GM21529 (cell line): ENCODE results near the gene CACHD1.
"Not testable (repeated sequence)": the region's sequence is repeated elsewhere in the genome, so short reads cannot be mapped to it uniquely, and the experiment has no call there.

Experiments used
- ATAC-seq: cut with Tn5 transposase; IDR thresholded peaks from one replicate; pipeline ENCODE4 v1.9.1; 2021; ENCODE audit not compliant: unreplicated experiment

CACHD1 gene

DNA sequence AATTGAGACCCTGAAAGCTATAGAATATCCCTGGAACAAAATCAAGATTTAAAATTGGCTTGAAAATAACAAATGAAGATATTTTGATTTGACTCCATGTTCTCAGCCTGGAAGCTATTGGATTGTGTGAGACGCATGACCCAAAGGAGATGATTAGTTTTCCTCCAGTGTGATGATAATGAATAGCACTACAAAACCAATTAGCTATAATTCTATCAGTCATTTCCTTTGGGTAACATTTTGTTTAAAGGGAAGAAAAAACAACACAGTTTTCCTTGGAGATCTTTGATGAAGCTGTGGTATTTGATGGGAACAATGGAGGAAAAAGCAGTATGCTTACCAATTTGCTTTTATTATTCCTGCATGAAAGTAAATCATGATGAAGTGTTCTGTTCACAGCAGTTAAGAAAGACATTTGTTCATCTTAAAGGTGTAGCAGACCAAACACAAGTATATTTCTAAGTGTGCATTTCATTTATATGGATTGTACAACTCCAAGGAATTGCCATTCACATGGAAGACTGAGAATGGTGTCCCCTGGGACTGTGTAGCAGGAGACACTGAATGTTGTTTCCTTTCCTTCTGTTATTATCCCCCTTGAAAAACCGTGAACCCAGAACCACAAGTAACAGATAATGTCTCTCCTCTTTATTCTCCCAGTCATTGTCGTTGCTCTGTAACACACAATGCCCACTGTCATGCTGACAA lies 111.4 kb downstream of the CACHD1 start:
- no peak for ATAC-seq

DNA sequence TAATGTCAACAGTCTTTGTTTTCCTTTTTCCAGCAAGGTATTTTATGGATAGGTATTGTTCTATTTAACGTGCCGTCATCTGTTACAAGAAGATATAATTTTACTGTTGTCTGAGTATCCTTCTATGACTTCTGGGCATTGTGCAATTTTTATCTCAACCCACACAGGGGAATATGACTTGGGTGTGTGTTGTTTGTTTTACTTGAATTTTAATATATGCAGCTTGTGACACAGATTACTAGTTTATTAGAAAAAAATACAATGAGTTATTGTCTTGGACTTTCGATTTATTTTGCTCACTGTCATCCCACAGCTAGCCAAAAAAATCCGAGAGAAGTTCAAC lies 111.9 kb downstream of the CACHD1 start:
- no peak for ATAC-seq

DNA sequence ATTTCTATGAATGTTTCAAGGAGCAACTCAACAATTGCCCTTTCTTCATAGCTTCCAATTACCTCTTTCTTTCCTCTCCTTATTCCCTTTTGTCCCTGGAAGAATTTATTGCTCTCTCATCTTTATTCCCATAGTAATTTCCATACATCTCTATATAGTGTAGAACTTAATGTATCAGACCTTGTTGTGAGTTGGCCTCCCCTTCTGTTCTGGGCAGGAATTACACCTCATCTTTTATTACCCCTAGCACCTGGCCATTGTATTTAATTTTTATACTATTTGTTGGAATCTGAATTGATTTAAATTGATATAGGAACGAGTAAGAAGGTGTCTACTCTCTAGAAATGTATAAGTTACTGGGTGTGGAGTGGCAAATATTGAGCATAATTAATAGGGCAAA lies 114.5 kb downstream of the CACHD1 start:
- ATAC-seq: no peak

DNA sequence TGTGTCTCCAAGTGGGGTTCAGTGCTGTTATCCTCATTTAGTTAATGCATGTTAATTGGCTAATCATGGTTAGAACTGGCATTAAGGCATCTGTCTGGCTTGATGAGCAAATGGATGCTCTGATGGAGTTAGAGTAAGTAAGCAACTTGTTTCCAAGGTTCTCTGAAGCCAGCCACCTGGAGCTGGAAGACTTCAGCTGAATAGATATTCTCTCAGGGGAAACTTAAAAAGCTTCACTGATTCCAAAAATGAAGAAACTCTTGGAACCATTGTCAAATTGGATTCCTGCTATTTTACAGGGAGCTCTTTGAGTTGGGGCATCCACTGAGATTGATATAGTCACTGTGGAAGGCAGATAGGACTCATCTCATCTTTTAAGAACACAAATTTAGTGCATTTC lies 118.9 kb downstream of the CACHD1 start:
- no peak for ATAC-seq

DNA sequence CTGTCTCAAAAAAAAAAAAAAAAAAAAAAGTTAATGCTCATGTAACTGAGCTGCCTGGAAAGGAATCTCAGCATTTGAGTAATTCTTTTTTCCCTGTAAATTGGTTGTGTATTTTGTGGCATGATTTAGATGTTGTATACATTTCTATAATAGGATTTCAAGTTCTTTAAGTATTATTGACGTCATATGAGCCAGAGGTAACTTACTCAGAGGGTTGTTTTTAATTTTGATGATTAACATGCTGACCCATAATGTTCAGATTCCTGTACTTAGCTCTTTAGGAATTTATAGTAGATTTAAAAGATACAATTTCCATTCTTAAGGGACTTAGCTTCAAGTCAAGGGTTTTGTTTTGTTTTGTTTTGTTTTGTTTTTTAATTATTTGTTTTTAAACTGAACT lies 120.4 kb downstream of the CACHD1 start:
- ATAC-seq: no peak

DNA sequence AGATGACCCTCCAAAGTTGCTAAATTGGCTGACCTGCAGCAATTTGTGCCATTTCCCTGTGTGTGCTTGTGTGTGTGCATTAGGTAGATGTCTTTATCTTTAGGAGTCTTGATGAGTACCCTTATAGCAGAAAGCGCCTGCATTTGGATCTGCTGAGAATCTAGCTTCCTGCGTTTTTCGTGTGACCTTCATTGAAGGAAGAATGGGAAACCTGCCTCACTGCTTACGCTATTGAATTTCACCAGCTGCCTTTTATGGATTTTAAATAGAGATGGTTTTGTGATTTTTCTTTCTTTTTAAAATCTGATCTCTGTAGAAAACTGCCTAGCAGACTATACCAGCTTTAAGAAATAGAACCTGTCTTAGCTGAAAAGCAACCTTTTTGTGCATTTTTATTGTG lies 124.5 kb downstream of the CACHD1 start:
- ATAC-seq: no peak

DNA sequence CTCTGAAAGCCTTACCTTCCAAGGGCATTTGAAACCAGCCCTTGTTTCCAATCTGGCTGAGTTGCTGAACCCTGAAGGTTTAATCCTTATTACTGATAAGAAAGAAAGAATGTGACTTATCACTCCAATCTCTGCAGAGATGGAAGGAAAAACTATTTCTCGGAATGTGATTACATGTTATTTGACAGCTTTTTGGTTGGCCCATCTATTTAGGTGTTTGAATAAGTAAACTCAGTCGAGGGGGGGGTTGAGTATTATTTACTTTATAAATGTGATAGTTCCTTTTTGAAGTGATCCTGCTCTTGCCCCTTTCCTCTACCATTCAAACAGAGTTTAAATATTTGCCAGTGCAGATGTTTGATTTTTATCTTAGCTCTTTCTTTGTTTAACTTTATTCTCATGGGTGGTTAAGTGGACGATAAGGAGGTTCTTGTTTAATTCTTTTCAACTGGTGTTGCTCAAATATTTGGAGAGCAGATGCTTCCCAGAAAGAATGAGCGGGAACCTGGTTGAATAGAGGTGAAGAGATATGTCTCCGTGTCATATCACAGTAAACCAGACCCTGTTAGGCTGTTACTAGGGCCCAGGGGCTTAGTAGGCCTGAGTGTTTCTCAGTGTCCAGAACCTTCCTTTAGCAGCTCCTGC lies 126.1 kb downstream of the CACHD1 start:
- no peak for ATAC-seq

DNA sequence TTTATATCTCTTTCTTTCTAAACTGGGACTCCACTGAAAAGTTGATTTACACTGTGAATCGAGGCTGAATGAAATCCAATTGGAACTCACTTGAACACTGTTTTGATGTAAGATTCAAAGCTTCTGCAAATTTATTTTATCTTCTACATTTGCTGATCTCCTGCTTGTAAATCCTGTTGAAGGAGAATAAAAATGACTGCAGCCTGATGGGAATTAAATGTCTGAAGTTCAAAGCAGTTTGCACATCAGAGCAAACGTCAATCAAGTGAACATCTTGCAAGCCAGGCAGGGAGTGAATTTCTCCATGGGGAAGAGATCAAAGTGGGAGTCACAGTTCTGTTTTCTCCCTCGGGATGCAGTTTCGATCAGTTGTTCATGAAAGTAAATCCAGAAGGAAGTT lies 127.2 kb downstream of the CACHD1 start:
- no peak for ATAC-seq

DNA sequence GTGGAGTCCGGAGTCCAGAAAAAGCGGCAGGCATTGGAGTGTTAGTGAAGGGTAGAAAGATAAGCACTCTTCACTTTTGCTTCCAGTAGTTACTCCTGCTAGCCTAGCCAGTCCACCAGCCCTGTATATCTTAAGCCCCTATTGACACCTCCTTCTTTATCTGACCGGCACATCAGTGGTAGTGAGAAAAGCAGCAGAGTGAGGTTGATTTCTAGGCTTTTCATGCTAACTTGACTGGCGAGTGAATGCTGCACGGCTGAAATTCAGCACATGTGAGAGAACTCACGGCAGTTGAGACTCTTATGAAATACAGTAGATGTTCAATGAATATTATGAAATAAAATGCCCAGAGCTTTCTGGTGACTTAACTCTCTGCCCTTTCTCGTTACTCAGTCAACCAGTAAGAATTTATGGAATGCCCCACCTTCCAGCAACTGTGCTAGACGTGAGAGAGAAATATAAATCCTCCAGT lies 128.2 kb downstream of the CACHD1 start:
- no peak for ATAC-seq

DNA sequence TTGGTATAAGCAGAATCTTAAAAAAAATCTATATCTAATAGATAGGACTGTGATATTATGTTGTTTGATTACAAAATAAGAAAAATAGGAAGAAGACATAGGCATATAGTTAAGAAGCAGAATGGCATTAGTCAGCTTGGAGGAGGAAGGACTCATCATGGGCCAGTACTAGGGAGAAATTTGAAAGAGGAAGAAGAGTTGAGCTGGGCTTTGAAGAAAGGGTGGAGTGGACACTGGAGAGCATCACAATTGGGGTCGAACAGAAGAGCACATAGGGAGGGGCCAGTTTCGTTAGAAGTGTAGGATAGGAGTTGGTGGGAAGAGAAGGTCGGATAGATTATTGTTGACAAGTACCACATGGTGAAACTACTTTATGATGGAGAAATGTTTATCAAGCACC lies 129.3 kb downstream of the CACHD1 start:
- ATAC-seq: no peak

DNA sequence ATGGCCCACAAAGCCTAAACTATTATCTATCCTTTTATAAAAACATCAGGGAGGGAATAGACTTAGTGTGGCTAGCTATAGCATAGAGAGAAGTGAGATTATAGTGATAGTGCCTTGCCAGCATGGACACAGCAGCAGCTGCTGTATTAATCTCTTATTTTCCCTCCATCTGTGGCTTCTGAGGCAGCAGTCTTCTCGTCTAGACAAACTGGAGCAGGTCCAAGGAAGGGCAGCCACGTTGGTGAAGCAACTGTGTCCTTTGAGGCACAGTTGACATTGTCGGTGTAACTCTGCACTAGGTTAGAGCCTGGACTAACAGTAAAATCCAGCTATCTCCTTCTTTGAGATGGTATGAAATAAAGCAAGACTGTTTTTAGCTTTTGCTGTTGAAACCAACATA lies 131.3 kb downstream of the CACHD1 start:
- ATAC-seq: no peak

DNA sequence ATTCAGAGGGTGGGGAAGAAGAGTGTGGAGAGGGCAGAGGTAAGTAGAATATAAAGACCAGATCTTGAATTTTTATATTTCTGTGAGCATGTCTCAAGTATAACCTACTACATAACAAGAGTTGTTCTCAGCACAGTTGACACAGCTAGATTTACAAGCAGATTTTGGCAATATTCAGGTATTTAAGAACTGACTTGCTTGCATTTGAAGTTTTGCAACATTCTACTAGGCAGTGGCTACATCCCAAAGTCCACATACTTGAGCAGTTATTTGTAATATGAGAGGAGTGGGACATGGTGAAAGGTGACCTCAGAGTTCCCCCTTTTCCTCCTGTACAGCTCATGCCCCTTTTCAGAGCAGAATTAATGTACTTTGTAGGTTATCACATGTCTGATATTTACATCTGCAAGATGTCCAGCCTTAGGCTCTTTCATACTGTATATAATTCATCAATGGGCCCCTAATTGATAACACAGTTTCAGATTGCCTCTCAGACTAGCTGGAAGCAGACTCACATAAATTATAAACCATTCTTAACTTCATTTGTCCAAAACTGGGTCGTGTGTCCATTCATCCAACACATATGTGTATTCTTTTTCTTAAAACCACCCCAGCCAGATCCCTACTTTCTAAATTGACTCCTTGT lies 138.2 kb downstream of the CACHD1 start:
- no peak for ATAC-seq

DNA sequence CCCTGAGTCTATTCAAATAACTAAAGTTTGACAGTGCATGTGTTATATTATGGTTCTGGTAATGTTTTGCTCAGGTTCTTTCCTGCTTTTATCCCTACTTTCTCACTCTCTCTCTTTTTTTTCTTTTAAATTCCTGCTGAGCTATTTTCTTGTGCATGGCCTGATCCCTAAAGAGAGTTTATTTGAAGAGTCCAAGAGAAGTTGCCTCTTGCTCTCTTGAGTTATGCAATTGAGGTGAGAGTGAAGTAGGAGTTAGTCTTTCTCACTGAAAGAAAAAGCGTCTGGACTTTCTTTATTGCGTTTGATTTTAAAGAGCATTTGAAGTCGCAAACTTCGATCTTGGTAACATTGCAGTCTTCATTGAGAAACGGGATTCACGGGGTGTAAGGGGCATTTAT lies 138.7 kb downstream of the CACHD1 start:
- ATAC-seq: no peak

DNA sequence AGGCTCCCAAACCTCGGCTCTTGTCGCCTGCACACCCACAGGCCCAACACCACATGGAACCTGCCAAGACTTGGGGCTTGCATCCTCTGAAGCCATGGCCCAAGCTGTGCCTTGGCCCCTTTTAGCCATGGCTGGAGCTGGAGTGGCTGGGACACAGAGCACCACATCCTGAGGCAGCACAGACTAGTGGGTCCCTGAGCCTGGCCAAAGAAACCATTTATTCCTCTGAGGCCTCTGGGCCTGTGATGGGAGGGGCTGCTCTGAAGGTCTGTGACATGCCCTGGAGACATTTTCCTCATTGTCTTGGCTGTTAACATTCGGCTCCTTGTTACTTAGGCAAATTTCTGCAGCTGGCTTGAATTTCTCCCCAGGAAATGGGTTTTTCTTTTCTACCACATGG lies 141.0 kb downstream of the CACHD1 start:
- not testable (repeated sequence) for ATAC-seq

DNA sequence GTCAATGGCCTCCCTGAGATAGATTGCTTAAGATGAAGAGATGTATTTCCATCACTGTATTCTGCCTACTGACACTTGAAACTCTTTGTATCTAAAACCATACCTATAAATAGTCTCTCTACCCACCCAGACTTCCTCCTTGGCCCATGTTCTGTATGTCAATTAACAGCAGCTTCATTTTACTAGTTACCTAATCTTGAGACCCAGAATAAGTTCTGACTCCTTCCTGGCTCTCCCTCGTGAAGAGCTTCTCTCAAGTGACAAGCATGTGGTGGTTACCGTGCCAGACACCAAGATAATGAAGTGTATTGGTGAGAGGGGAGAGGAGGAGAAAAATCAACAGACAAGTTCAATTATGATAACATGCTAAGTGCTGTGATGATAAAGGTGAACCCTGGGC lies 146.1 kb downstream of the CACHD1 start:
- no peak for ATAC-seq

DNA sequence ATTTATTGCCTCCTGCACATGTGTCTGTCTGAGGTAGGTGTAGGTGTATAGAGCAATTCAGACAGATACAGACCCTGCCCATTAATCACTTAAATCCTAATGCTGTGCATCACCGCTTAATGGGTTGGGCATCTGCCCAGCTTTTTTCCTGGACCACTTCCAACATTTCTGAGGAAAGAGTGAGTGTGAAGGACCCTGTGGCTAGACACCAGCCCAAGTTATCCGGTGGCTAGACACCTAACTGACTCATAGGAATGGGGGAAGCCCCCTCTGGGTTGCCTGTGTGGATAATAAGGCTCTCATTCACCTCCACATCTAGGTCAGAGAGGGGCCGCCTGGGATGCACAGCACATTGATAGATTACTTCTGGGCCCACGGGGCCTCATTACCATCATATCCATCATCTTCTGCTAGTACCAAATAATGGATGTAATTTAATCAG lies 153.8 kb downstream of the CACHD1 start:
- ATAC-seq: no peak

DNA sequence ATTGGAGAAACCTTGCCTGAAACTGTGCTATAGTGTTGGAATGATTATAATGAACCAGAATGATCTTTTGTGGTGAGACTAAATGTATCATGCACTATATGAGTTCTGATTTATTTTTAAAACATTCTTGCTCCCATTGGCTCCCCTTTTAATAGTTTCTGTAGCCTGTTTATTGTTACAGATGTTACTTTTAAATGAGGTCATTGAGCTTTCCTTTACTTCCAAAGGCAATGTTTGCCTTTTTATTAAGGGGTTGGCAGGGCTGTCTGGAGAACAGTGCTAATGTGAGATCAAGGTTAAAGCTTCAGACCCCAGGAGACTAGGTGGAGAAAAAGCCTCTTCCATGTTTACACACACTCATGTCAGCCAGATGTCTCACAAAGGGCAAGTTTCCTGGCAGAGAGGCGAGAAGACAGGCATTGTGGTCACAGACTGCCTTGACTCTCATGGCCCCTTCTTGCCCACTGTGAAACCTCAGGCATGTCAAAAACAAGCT lies 154.3 kb downstream of the CACHD1 start:
- ATAC-seq: no peak

DNA sequence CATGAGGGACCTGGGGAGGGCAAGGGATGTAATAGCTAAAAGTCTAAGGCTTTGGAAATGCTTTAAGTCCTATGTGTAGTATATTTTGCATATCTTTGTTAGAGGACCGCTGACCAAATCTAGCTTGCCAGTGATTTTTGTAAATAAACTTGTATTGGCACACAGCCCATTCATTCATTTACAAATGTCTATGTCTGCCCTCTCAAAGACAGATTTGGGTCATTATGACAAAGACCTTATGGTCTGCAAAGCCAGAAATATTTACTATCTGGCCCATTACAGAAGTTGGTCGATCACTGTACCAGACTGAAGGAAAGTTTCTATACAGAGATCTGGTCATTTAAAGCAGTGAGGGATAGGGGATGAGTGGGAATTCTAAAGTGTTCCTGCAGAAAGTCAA lies 154.9 kb downstream of the CACHD1 start:
- ATAC-seq: no peak

DNA sequence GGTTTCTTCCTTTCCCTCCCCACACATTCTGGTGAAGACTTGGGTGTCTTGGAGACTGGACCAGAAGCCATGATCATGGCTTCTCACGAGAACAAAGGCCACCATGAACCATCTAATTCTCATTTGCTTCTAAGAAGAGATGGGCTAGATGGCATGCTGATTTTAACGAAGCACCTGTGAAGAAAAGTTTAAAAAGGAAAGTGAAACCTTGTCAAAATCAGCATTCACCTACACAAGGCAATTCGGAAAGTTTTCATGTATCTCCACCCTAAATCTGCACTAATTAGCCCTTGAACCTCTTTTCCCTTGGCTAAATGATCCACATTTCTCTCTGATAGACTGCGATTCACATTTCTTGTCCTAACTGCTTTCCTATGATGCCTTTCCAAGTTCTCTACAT lies 160.7 kb downstream of the CACHD1 start:
- no peak for ATAC-seq

DNA sequence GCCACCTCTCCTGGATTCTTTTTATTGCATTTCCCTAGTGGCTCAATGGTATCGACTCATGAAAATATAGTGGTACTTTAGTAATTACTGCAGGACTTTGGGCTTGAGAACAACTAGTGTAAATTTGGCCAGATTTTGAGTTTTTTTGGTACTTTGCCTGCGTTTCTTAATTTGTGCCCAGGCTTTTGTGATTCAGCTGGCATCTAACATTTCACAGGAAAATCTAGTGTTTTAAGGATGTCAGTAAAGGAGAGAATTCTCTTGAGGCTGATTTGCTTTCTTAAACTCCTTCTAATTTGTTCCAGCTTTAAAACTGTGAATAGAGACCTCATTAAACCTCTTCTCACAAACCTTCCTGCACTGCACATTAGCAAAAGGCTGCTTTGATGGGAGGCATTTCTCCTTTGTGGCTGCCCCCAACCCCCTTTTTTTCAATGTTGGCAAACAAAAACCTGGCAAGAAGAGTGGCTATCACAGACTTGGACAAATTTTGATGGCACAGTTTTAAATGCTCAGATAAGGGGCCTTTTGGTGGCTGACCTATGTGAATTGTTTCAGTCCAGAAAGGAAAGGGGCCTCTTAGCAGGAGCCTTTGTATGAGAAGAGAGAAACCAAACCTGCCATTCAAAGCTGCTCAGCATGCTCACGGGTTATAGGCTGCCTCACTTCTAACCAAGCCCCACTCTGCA lies 161.6 kb downstream of the CACHD1 start:
- ATAC-seq: no peak

DNA sequence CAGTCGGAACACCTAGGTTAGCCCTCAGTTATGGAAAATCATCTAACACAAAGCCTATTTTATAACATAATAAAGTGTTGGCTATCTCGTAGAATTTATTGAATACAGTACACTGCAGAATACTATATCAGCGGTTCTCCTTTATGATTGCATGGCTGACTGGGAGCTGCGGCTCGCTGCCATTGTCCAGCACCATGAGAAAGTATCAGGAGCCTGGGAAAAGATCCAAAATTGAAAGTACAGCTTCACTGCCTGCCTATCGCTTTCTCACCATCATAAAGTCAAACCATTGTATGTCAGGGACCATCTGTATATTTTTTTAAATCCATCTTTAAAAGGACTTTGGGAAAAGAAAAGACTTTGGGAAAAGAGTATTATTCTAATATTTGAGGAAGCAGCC lies 163.0 kb downstream of the CACHD1 start:
- no peak for ATAC-seq

DNA sequence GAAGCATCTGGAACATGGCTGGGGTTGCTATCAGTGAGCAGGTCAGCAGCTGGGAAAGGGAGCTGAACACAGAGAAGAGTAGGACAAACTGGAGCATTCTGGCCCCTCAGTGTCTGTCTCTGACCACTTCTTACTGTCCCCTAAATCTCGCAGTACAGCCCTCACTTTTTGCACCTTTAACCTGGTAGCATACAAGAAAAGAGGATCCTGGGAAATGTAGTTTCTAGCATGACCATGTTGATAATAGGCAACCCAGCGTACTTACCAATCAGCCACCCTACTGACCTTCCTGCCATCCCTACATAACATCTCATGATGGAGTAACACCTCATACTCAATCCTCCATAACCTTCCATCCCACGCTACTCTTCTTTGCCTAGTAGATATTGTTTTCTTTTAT lies 175.8 kb downstream of the CACHD1 start:
- no peak for ATAC-seq
